Muscle layer of colon (tissue), 2 donors: ENCODE measurements around the gene SORCS2.

Experiments used
- H3K27ac ChIP-seq: one replicate; pipeline ENCODE4 v1.7.0; 2013; ENCODE audit warnings: low read depth, mild to moderate bottlenecking, low read length, moderate library complexity
- H3K27me3 ChIP-seq, 2 donors: one replicate each; pipeline ENCODE4 v1.7.0; 2013; ENCODE audit warnings: low read length in 2 of 2, mild to moderate bottlenecking in 2 of 2; ENCODE audit not compliant: insufficient read depth in 2 of 2, control insufficient read depth in 1 of 2
- H3K36me3 ChIP-seq: one replicate; pipeline ENCODE4 v1.7.0; 2013; ENCODE audit warnings: mild to moderate bottlenecking, low read length; ENCODE audit not compliant: insufficient read depth
- H3K4me1 ChIP-seq: one replicate; pipeline ENCODE4 v1.7.0; 2013; ENCODE audit warnings: mild to moderate bottlenecking, low read length; ENCODE audit not compliant: insufficient read depth
- H3K4me3 ChIP-seq, 2 donors: one replicate each; pipeline ENCODE4 v1.7.0; 2013; ENCODE audit warnings: low read length in 2 of 2, low read depth in 1 of 2, mild to moderate bottlenecking in 1 of 2, moderate library complexity in 1 of 2
- H3K9ac ChIP-seq: one replicate; pipeline ENCODE4 v1.7.0; 2013; ENCODE audit warnings: low read length
- H3K9me3 ChIP-seq: one replicate; pipeline ENCODE4 v1.7.0; 2013; ENCODE audit warnings: mild to moderate bottlenecking, low read length
- donor health status: abdominal sarcoma.
- donor health status: Adenocarcinoma of cecum.

The SORCS2 gene

DNA sequence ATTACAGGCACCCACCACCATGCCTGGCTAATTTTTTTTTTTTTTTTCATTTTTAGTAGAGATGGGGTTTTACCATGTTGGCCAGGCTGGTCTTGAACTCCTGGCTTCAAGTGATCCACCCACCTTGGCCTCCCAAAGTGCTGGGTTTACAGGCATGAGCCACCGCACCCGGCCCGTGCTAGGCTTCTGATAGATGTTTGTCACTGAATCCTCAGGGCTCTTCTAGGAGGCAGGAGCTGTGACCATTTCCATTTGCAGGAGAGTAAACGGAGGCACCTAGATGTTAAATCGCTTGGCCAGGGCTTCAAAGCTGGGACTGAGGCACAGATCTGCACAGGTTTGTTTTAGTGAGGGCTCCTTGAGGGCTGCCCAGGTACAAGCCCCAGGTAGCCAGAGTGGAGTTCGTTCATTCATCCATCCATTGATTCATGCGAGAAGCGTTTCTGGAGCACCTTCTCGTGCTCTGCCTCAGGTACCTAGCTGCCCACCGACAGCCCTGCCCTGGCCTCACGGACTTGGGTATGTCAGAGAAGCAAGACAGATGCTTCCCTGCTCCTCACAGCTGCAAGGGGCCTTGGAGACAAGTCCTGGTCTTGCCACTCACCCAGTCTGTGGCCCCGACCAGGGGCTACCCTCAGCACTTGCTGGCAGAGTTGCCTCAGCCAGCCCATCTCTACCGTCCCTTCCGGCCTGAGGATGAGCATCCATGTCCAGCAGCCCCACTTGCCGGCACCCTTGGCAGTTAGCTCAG is 136.0 kb downstream of the SORCS2 start:
- no peaks in the 10 kb centered on the region for H3K9me3 ChIP-seq
- no peaks in the 10 kb centered on the region for H3K36me3 ChIP-seq
- no peak overlapping the region for H3K27ac ChIP-seq
- no peaks in the 10 kb centered on the region for H3K27me3 ChIP-seq
- H3K4me3 ChIP-seq, result no peak overlapping the region
- peaks cover 9% of the 10 kb centered on the region for H3K4me1 ChIP-seq
- no peak overlapping the region for H3K9ac ChIP-seq

DNA sequence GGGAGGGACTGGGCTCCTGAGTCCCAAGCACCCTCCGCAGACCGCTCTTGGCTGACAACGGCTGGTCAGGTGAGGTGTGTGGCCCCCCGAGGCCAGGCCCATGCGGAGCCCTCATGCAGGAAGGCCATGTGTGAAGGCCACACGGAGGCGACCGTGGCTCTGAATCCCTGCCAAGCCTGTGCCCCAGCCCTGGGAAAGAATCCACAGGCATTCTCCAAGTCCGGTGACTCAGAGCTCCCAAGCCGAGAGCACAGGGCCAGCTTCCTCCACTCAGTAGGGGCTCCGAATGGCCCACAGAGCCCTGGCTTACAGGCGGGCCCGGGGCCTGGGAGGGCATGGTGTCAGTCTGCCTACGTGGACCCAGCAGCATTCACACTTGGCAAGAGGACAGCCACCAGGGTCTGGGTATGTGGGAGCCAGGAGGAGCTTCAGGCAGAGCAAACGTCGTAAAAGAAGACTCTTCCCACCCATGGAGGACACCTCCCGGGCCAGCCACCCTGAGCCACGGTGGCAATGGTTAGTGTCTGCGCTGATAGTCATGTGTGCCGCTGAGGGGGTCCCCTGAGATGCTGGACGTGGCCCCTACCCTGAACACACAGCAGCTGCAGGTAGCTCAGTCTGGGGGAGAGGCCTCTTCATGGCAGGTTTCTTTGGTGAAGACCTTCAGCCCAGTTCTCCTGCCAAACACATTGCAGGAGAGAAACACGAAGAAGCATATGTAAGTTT is 136.7 kb downstream of the SORCS2 start:
- H3K9me3 ChIP-seq, result no peaks in the 10 kb centered on the region
- no peaks in the 10 kb centered on the region for H3K27me3 ChIP-seq
- peaks cover 9% of the 10 kb centered on the region for H3K4me1 ChIP-seq
- no peaks in the 10 kb centered on the region for H3K36me3 ChIP-seq
- H3K27ac ChIP-seq, result no peak overlapping the region
- no peak overlapping the region for H3K4me3 ChIP-seq
- no peak overlapping the region for H3K9ac ChIP-seq

DNA sequence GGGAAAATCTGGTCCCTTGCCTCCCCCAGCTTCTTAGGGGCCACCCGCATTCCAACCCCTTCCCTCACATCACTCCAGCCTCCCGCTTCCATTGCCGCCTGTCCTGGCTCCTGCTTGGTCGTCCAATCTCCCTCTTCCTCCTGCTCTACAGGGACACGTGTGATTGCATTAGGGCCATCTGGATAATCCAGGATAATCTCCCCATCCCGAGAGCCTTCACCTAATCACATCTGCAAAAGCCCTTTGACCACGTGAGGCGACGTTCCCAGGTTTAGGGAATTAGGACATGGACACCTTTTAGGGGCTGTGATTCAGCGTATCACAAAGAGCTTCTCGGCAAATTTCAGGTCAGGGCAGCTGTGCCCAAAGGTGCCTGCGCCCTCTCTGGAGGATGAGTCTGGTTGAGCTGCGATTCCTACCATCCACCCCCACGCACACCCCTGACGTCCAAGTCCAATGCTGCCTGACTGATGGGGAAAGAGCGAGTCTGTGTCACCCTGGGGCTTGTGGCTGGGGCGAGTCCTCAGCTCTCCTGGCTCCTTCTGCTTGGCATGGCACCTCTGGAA is 137.8 kb downstream of the SORCS2 start:
- no peak overlapping the region for H3K4me3 ChIP-seq
- H3K4me1 ChIP-seq, result peaks cover 9% of the 10 kb centered on the region
- H3K27me3 ChIP-seq, result no peaks in the 10 kb centered on the region
- no peak overlapping the region for H3K9ac ChIP-seq
- H3K9me3 ChIP-seq, result no peaks in the 10 kb centered on the region
- no peak overlapping the region for H3K27ac ChIP-seq
- H3K36me3 ChIP-seq, result no peaks in the 10 kb centered on the region

DNA sequence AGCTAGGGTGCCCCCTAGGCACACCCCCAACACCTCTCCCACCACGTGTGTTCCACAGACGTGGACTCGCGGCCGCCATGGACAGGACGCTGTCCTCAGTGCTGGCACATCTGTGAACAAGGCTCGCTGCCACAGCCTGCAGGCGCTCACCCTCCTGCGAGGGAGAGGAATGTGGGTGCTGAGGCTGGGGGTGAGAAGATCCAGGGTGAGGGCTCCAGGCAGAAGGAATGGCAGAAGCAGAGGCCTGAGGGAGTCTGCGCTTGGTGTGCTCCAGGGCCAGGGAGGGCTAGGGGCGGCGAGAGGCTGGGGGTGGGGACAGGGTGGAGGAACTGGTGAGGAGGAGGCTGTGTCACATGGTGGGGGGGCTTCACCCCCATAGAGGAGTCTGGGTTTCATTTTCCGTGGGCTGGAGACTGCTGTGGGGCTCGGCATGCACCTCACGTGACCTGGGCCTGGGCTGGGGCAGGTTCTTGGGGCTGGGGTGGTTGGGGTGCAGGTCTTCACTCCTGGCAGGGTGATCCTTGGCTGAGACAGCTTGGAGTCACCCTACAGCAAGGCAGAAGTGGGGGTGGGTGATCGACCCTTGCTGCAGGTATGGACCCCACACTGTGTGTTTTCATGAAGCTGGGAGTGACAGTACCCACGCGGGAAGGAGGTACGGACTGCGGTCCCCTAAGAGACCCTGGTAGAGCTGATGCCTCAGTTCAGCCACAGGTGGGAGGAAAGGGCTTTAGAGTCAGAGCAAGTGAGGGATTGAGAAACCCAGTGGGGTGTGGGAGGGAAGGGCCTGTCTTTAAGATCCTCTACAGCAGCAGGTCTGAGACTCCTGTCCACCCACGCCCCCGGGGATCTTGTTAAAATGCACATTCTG is 138.7 kb downstream of the SORCS2 start:
- no peak overlapping the region for H3K27ac ChIP-seq
- H3K4me3 ChIP-seq, result no peak overlapping the region
- H3K9ac ChIP-seq, result no peak overlapping the region
- no peaks in the 10 kb centered on the region for H3K27me3 ChIP-seq
- H3K4me1 ChIP-seq, result peaks cover 9% of the 10 kb centered on the region
- H3K36me3 ChIP-seq, result no peaks in the 10 kb centered on the region
- no peaks in the 10 kb centered on the region for H3K9me3 ChIP-seq

DNA sequence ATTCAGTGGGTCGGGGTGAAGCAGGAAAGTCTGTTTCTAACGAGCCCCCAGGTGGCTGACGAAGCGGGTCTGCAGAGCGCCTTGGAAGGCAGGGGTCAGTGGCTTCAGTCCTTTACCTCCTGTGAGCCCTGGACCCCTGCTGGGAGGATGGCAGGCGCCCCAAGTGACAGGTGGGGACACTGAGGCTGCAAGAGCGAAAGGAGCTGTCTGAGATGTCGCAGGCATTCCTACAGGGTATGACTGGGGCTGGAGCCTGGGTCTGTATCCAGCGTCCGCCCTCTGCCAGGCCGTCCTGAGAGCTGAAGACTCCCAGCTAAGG is 139.3 kb downstream of the SORCS2 start:
- H3K9me3 ChIP-seq, result no peaks in the 10 kb centered on the region
- no peaks in the 10 kb centered on the region for H3K27me3 ChIP-seq
- no peak overlapping the region for H3K4me3 ChIP-seq
- no peak overlapping the region for H3K9ac ChIP-seq
- H3K27ac ChIP-seq, result no peak overlapping the region
- H3K4me1 ChIP-seq, result peaks cover 9% of the 10 kb centered on the region
- no peaks in the 10 kb centered on the region for H3K36me3 ChIP-seq

DNA sequence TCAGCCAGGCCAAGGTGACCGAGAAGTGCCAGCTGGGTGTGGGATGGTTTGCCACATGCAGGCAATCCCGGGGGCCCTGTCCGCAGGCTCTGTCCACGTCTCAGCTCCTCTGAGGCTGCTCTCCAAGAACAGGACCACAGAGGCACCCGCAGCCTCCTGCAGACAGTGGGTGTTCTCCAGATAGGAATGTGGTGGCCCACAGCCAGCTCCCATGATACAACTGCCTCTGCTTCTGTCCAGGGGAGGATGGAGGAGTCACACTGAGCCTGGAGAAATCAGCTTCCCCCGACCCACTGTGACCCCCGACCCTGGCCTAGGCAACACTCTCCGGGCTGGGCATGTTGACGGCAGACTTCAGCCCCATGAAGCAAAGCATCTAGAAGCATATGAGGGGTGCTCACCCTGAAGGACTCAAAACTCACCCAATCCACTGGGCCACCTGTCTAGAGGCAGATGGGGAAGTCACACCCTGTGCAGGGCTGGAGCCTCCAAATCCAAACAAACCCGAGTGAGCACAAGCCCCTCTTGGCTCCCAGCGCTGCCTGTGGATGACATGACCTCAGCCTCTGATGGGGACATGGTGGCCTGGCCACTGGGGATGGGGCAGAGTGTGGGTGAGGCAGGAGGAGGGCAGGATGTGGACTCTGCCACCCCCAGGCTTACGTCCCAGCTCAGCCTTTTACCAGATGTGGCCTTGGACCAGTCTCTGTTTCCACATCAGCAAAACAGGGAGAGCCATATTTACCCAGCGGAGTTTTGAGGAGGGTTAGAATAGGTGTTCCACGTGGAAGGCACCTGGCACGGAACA is 140.1 kb downstream of the SORCS2 start:
- no peaks in the 10 kb centered on the region for H3K36me3 ChIP-seq
- H3K27me3 ChIP-seq, result no peaks in the 10 kb centered on the region
- H3K9me3 ChIP-seq, result no peaks in the 10 kb centered on the region
- H3K4me1 ChIP-seq, result peaks cover 9% of the 10 kb centered on the region
- no peak overlapping the region for H3K9ac ChIP-seq
- H3K4me3 ChIP-seq, result no peak overlapping the region
- no peak overlapping the region for H3K27ac ChIP-seq

DNA sequence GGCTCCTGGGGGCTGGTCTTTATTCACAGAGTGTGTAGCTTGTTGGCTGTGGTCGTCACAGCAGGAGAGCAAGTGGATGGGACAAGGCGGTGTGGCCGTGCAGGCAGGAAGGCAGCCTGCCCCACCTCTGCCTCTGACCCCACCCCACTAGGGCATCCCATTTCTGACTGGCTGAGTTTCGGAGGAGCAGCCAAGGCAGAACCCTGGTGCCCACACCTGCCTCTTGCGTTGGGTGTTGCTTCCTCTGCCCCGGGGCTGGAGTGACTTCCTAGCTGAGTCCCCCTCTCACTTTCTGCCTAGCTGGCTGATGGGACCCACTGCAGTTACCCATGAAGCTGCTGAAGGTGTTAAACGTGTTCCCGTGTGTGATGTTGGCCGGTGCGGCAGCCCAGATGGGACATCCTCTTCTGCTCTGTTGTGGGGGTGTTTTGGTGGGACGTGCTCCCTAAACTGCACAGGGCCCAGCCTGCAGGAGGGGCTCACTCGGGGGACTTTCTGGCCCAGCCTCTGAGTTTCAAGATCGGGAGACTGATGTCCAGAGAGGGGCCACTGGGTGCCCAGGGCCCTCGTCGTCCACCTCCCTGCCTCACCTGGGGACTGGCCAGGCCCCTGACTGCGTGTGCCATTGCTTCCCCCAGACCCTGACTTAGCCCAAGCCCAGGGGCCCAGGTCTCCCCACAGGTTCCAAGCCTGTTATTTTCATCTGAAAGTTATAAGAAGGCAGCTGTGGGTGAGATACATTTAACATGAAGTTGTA is 140.9 kb downstream of the SORCS2 start:
- no peak overlapping the region for H3K27ac ChIP-seq
- no peaks in the 10 kb centered on the region for H3K27me3 ChIP-seq
- H3K4me3 ChIP-seq, result no peak overlapping the region
- peaks cover 9% of the 10 kb centered on the region for H3K4me1 ChIP-seq
- H3K9me3 ChIP-seq, result no peaks in the 10 kb centered on the region
- no peak overlapping the region for H3K9ac ChIP-seq
- no peaks in the 10 kb centered on the region for H3K36me3 ChIP-seq

DNA sequence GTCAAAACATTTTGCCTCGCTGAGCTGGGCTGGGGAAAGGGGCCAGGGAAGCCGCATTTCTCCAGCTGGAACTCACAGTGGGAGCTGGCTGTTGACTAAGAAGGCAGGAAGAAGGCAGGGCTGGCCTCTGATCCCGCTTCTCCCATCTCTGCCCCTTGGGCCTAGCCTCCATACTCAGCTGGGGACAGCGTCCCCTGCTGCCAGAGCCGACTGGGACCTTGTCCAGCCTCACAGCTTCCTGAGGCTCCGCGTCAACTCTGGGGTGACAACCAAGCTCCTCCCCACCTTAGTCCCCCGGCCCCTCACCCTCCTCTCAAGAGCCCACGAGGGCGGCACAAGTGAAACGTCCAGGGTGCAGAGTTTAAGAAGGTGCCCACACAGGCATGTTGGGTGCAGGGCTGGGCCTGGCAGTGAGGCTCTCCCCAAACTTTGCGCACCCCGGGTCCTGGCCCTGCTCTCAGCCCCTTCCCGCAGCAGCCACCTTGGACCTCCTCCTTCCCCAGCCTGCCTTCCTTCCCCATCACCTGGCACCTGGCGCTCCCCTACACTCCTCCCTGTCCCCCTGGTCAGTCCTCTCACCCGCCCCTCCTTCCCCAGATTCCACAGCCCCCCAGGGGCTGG is 141.6 kb downstream of the SORCS2 start:
- H3K36me3 ChIP-seq, result no peaks in the 10 kb centered on the region
- H3K4me1 ChIP-seq, result peaks cover 5% of the 10 kb centered on the region
- no peak overlapping the region for H3K27ac ChIP-seq
- no peaks in the 10 kb centered on the region for H3K9me3 ChIP-seq
- no peaks in the 10 kb centered on the region for H3K27me3 ChIP-seq
- H3K4me3 ChIP-seq, result no peak overlapping the region
- H3K9ac ChIP-seq, result no peak overlapping the region

DNA sequence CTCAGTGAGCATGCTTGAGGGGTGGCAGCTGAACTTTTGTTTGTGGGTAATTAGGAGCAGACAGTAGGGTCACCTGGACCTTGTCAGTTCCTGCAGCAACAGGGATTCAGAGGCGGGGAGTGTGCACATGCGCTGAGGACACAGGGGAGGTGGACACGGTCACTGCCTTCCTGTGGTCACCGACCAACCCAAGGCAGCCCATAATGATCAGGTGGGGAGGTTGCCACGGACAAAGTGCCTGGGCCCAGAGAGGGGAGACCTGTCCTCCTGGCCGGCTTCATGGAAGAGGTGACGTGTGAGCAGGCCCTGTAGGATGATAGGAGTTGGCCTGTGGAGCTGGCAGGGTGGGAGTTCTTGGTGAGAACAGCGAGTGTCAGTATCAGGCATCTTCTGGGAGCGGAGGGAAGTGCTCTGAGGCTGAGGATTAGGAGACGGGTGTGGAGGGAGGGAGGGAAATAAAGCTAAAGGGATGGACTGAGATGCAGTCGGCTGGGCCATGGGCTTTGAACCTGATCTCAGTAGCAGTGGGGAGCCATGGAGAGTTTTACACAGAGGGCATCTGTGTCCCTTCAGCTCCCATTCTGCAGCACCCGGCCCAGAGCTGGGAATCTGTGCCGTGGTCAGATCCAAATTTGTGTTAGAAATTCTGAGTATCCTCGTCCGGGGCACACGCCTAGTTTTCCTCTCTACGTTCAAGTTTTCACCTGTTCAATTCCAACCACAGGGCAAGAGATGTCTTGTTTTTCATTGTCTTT is 142.4 kb downstream of the SORCS2 start:
- Histone ChIP-seq H3K9ac (no peak overlapping the region), H3K4me1 (peaks cover 5% of the 10 kb centered on the region), H3K36me3 (no peaks in the 10 kb centered on the region), H3K27me3 (no peaks in the 10 kb centered on the region), H3K4me3 (no peak overlapping the region), H3K27ac (no peak overlapping the region), H3K9me3 (no peaks in the 10 kb centered on the region)
